Measurements from ENCODE around the gene EMILIN3. TPM values are rescaled to one million over a fixed set of nuclear protein-coding genes. Genes with fewer than 3 reads are reported as not detected.

EMILIN3 gene
- total and polyA plus RNA-seq, 2 of the 4 experiments (the other 2 are of a cell fraction): under 0.01 to 0.07 TPM

- in situ Hi-C loops (cut with MboI; ENCODE audit: low sequenced_read_pairs) (no loop called here), intact Hi-C loops (cut with micrococcal nuclease) (no loop called here), dilution Hi-C loops (cut with HindIII; ENCODE audit: low sequenced_read_pairs, unreplicated experiment) (no loop called here)
- H2AFZ ChIP-seq (replicated peaks; ENCODE audit: low read length, poor library complexity): no peak overlapping the region
- POLR2A ChIA-PET (ENCODE audit: unreplicated experiment): no interaction called here
- no peak overlapping the region for H4K5ac ChIP-seq (ENCODE audit: low read depth, low read length)
- H2AK5ac ChIP-seq (ENCODE audit: low read depth, low read length): no peak overlapping the region
- no peak overlapping the region for H3K9ac ChIP-seq (ENCODE audit: low read depth, low read length)
- no peak for ATAC-seq (ENCODE audit: low read depth)
- no peaks in the 10 kb centered on the region for H3K36me3 ChIP-seq (ENCODE audit: control insufficient read depth, insufficient read depth, low read length)
- no peak overlapping the region for H2BK120ac ChIP-seq (ENCODE audit: low read depth, low read length)
- H4K20me1 ChIP-seq (ENCODE audit: insufficient read depth, low read length): no peaks in the 10 kb centered on the region
- H3K18ac ChIP-seq (ENCODE audit: low read depth, low read length): no peak overlapping the region
- WGBS, 2 experiments (ENCODE audit: extremely low coverage in 2 of 2, insufficient read length in 1 of 2): 80% methylated on average over 1 of the region's 5 CpGs; no CpG with 5 or more reads in 1 of the 2 experiments
- no peak overlapping the region for H3K14ac ChIP-seq (replicated peaks; ENCODE audit: low read depth, low read length)
- CTCF ChIA-PET: no interaction called here
- H3K56ac ChIP-seq (ENCODE audit: extremely low read depth, insufficient read depth, low read length): no peak overlapping the region
- no peak overlapping the region for H2BK5ac ChIP-seq (ENCODE audit: low read depth, low read length, poor library complexity, severe bottlenecking)
- no peak overlapping the region for H4K91ac ChIP-seq (ENCODE audit: insufficient read depth, low read depth, low read length)
- no peak overlapping the region for H3K4ac ChIP-seq (ENCODE audit: low read depth, low read length)
- H3K27me3 ChIP-seq (ENCODE audit: control insufficient read depth, insufficient read depth, low read length): peaks cover 52% of the 10 kb centered on the region
- no peak overlapping the region for H3K4me2 ChIP-seq (ENCODE audit: low read depth, low read length)
- no peak overlapping the region for H3K27ac ChIP-seq (ENCODE audit: insufficient read depth, low read length)
- no TSS peak for BruUV-seq (replicated peaks)
- no peak for DNase-seq
- H3K4me1 ChIP-seq (ENCODE audit: control insufficient read depth, insufficient read depth, low read length): no peaks in the 10 kb centered on the region
- no peak overlapping the region for H3K4me3 ChIP-seq (ENCODE audit: insufficient read depth, low read depth, low read length)
- no peak overlapping the region for H2BK20ac ChIP-seq (ENCODE audit: low read depth, low read length)
- no peak for TF ChIP-seq RAD21 (IDR thresholded peaks at IDR 0.05; ENCODE audit: low read length)
- no peak for TF ChIP-seq MXI1 (IDR thresholded peaks at IDR 0.05; ENCODE audit: borderline replicate concordance, low read depth, low read length)
- no peak for TF ChIP-seq FOS (IDR thresholded peaks at IDR 0.05; ENCODE audit: low read depth, low read length)
- TF ChIP-seq MAFK (IDR thresholded peaks at IDR 0.05; ENCODE audit: low read depth, low read length): no peak
- TF ChIP-seq CTCF (conservative IDR thresholded peaks at IDR 0.05; ENCODE audit: low read depth, low read length): no peak
- TF ChIP-seq RFX5 (IDR thresholded peaks at IDR 0.05; ENCODE audit: low read depth, low read length): no peak
- TF ChIP-seq, protein P1, sequence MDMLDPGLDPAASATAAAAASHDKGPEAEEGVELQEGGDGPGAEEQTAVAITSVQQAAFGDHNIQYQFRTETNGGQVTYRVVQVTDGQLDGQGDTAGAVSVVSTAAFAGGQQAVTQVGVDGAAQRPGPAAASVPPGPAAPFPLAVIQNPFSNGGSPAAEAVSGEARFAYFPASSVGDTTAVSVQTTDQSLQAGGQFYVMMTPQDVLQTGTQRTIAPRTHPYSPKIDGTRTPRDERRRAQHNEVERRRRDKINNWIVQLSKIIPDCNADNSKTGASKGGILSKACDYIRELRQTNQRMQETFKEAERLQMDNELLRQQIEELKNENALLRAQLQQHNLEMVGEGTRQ (IDR thresholded peaks at IDR 0.05; ENCODE audit: low read depth, low read length): no peak
- no peak overlapping the region for H2AK9ac ChIP-seq (replicated peaks; ENCODE audit: low read depth, low read length, poor library complexity)
- H3K23ac ChIP-seq (ENCODE audit: low read depth, low read length): no peak overlapping the region
- no peak overlapping the region for H4K8ac ChIP-seq (ENCODE audit: low read depth in 2 of 2, low read length in 2 of 2)
- H3K79me1 ChIP-seq (ENCODE audit: low read depth in 1 of 2, low read length in 2 of 2): no peaks in the 10 kb centered on the region
- no peak overlapping the region for H2BK15ac ChIP-seq (ENCODE audit: low read depth, low read length)
- H3K9me1 ChIP-seq (ENCODE audit: insufficient read depth, low read length): no peaks in the 10 kb centered on the region
- 0 out of 2 replicates have a peak, but pooled peaks cover under 1% of the 10 kb centered on the region for H3K9me3 ChIP-seq (ENCODE audit: control insufficient read depth, insufficient read depth, low read length)
Measured at GRCh38 chr20:41376349-41376748, 9.7 kb upstream of the EMILIN3 start.

All from IMR-90 (cell line).